Heart left ventricle (tissue), 16 donors: ENCODE measurements around the gene ZNF213. TPM values are rescaled to one million over a fixed set of nuclear protein-coding genes. Genes with fewer than 3 reads are reported as not detected.

Experiments
- ATAC-seq, 4 donors: fragments of 200-7000 bp; cut with Tn5 transposase; one replicate each; pipeline ENCODE4 v1.9.1; 2020 to 2022; ENCODE audit warnings: moderate library complexity in 4 of 4, mild to moderate bottlenecking in 3 of 4, moderate number of reproducible peaks in 1 of 4
- DNase-seq, 5 donors: peaks; one replicate each; pipeline ENCODE4 v3.0.0-alpha.2; 2020
- H3K27ac ChIP-seq, 12 donors: fragments of 200-600 bp; sonication (generic) in 4 of 12; one replicate each; pipeline versions ENCODE4 v1.5.0 to v1.8.0; 2016 to 2022; ENCODE audit warnings: mild to moderate bottlenecking in 2 of 12
- H3K27me3 ChIP-seq, 9 donors: fragments of 200-600 bp; sonication (generic) in 2 of 9; one replicate each; pipeline versions ENCODE4 v1.5.1 to v1.8.0; 2016 to 2022; ENCODE audit warnings: mild to moderate bottlenecking in 3 of 9
- H3K36me3 ChIP-seq, 9 donors: fragments of 200-600 bp; sonication (generic) in 2 of 9; one replicate each; pipeline versions ENCODE4 v1.5.0 to v1.8.0; 2018 to 2022; ENCODE audit warnings: mild to moderate bottlenecking in 2 of 9
- H3K4me1 ChIP-seq, 12 donors: fragments of 200-600 bp; sonication (generic) in 4 of 12; one replicate each; pipeline versions ENCODE4 v1.5.0 to v1.8.0; 2016 to 2022; ENCODE audit warnings: mild to moderate bottlenecking in 3 of 12
- H3K4me3 ChIP-seq, 12 donors: fragments of 200-600 bp; sonication (generic) in 4 of 12; one replicate each; pipeline versions ENCODE4 v1.5.0 to v1.8.0; 2017 to 2022; ENCODE audit warnings: mild to moderate bottlenecking in 9 of 12, moderate library complexity in 4 of 12
- H3K9me3 ChIP-seq, 12 donors: fragments of 200-600 bp; sonication (generic) in 4 of 12; one replicate each; pipeline versions ENCODE4 v1.5.0 to v1.8.0; 2016 to 2022; ENCODE audit warnings: mild to moderate bottlenecking in 1 of 12
- CTCF ChIP-seq, 12 donors: fragments of 200-600 bp; sonication (generic) in 4 of 12; IDR thresholded peaks; one replicate each; pipeline versions ENCODE4 v1.5.0 to v1.8.0; 2018 to 2022; ENCODE audit warnings: antibody characterized with exemption in 12 of 12, mild to moderate bottlenecking in 5 of 12
- POLR2A ChIP-seq, 2 donors: fragments of 450-650 bp; IDR thresholded peaks; one replicate each; pipeline ENCODE4 v1.6.1; 2017; ENCODE audit warnings: antibody characterized with exemption in 2 of 2, mild to moderate bottlenecking in 2 of 2, moderate library complexity in 2 of 2
- WGBS, 4 donors: extraction: QIAGEN DNeasy Blood & Tissue Kit in 2 of 4; methylation state at CpG; one replicate each; pipeline versions ENCODE4 v1.1.5 to v1.1.7; 2013 to 2018; 5-methylcytosine and 5-hydroxymethylcytosine counted together
- intact Hi-C, 10 donors: fragments of 100-400 bp; cut with DNase I; formaldehyde crosslinking; loops; one replicate each; pipeline versions ENCODE4 v1.11.1 to v1.14.2; 2022
- polyA plus RNA-seq, 2 donors: library from polyadenylated mRNA; stranded (reverse); fragments of 200-250 nt; gene quantifications; one replicate each; pipeline ENCODE4 v1.2.3, GENCODE V29; 2013
- total RNA-seq, 9 donors: library from RNA; depleted of rRNA in 2 of 9; stranded (reverse); fragments of >200 nt in 2 of 9; fragmentation: NEBNext Ultra II Directional in 3 of 9; extraction: Animal tissue kit (Norgen Biotek cat#: 25700) in 3 of 9; gene quantifications; one replicate each; pipeline versions ENCODE4 v1.1.0 to v1.2.4, GENCODE V29; 2016 to 2023
- donor health status: ischemic (EF 13 %, LVEDD 7.1; RV severe dilation, severe dysfunction).
- donor health status: healthy with polysubstance abuse.
- donor health status: DM: no; HTN: yes; CAD: no.
- donor health status: DM: no; HTN: no; CAD: no.
- donor health status: ischemic (EF 25% LVEDD 6.9; RV normal size, moderate dysfunction).
- donor health status: ischemic (EF 25% LVEDD 5.7; RV mildly dilated, moderate dysfunction).
- donor health status: healthy.
- donor health status: DM: yes; HTN: yes; CAD: no.
- donor health status: ischemic (EF 35%, LVEDD 5.7; RV mildly dilated, moderate dysfunction).
- donor health status: nonischemic (EF 11% LVEDD 7.7; RV severe dilation, severe dysfunction).
- donor health status: DM: yes; HTN: yes; CAD: no.
- donor health status: PGD.
- donor health status: ischemic (EF 29% LVEDD 5.4; RV normal size, mild dysfunction).
- donor health status: nonischemic (EF 23%, LVEDD 6.1; RV moderate dilation, normal function).

Gene ZNF213
- total and polyA plus RNA-seq, 11 donors: 6.7 to 14.3 (median 8.7) TPM

GRCh38 chr16:3135126-3135715, 392 bp downstream of the ZNF213 start:
- H3K36me3 ChIP-seq: peaks cover 0 to 36% (median 32%) of the 10 kb centered on the region in 9 donors
- no peak for DNase-seq
- peak overlapping the region; percentile 80 to 99 (median 92) for H3K4me3 ChIP-seq
- peak overlapping the region; percentile 54 to 98 (median 93) for H3K27ac ChIP-seq
- H3K9me3 ChIP-seq: no peaks in the 10 kb centered on the region
- intact Hi-C loops: no loop called here
- H3K27me3 ChIP-seq: no peaks in the 10 kb centered on the region
- TF ChIP-seq CTCF (IDR thresholded peaks at IDR 0.05) (no peak), POLR2A (IDR thresholded peaks at IDR 0.05) (no peak)
- no peak for ATAC-seq
- 0 to 1% (median 0%) methylated on average over 13 to 43 of the region's 43 CpGs for WGBS, 4 donors
- peaks cover 3 to 35% (median 24%) of the 10 kb centered on the region in 12 donors for H3K4me1 ChIP-seq

- H3K4me3 ChIP-seq: no peak overlapping the region
- H3K36me3 ChIP-seq: peaks cover 0 to 49% (median 34%) of the 10 kb centered on the region in 9 donors
- H3K27ac ChIP-seq: no peak overlapping the region
- WGBS, 4 donors: 95 to 100% (median 96%) methylated on average over 3 to 13 of the region's 13 CpGs
- ATAC-seq (no peak), DNase-seq (peak in 1 of 5 donors; percentile 65)
- intact Hi-C loops: no loop called here
- TF ChIP-seq POLR2A (IDR thresholded peaks at IDR 0.05): no peak
- no peak for TF ChIP-seq CTCF (IDR thresholded peaks at IDR 0.05)
- H3K4me1 ChIP-seq: peaks cover 3 to 29% (median 24%) of the 10 kb centered on the region in 12 donors
- no peaks in the 10 kb centered on the region for H3K9me3 ChIP-seq
- H3K27me3 ChIP-seq: no peaks in the 10 kb centered on the region
Measured at GRCh38 chr16:3137267-3137666, 2.4 kb downstream of the ZNF213 start.

- 83 to 89% (median 85%) methylated on average over 19 to 21 of the region's 21 CpGs for WGBS, 4 donors
- peaks cover 0 to 56% (median 36%) of the 10 kb centered on the region in 9 donors for H3K36me3 ChIP-seq
- no peak overlapping the region for H3K4me3 ChIP-seq
Measured at GRCh38 chr16:3138342-3138741, 3.5 kb downstream of the ZNF213 start.

More at GRCh38 chr16:3138342-3138741, 3.5 kb downstream of the ZNF213 start:
- intact Hi-C loops: no loop called here
- no peaks in the 10 kb centered on the region for H3K9me3 ChIP-seq
- peaks cover 3 to 34% (median 22%) of the 10 kb centered on the region in 12 donors for H3K4me1 ChIP-seq
- ATAC-seq (no peak), DNase-seq (peak in 2 of 5 donors; percentile 21 to 51)
- no peaks in the 10 kb centered on the region for H3K27me3 ChIP-seq
- TF ChIP-seq CTCF (IDR thresholded peaks at IDR 0.05) (no peak), POLR2A (IDR thresholded peaks at IDR 0.05) (no peak)
- H3K27ac ChIP-seq: no peak overlapping the region
